Medulla oblongata (tissue), 1 donor: ENCODE data around the gene CCDC192.

ENCODE experiments used
- DNase-seq: peaks from one replicate; pipeline ENCODE4 v3.0.0-alpha.2; 2015; ENCODE audit errors: extremely low spot score

The CCDC192 gene

DNA sequence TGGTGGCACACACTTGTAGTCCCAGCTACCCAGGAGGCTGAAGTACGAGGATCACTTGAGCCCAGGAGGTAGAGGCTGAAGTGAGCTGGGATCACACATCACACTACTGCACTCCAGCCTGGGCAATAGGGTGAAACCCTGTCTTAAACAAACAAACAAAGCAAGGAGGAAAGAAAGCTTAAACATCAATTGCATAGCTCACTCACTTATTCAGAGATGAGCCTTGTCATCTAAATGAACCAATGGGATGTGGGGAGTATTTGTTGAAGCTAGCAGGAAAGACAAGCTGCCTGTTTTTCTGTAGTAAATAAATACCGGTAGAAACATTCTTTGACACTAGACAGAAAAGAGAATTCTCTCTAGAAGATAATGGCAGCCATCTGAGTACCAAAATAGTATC, 219.4 kb downstream of the CCDC192 start:
- no peak for DNase-seq

- DNase-seq: no peak
These were observed 220.8 kb downstream of the CCDC192 start for GRCh38 chr5:127923804-127924570.

DNA sequence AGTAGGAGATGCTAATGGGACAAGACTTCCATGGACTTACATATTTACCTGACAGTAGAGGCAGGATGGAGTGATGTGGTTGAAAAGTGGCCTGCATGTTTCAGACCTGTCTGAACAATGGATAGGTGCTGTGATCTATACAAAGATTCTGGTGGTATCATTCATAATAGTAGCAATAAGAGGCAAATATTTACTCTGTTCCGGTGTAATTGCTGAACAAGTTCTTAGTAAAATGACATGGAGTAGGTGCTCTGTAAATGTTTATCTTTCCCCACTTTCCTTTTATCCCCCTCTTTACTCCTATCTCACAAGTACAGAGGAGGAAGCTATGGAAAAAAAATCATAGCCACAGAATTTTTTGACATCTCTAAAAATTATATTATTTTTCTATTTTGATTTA, 221.4 kb downstream of the CCDC192 start:
- no peak for DNase-seq

GRCh38 chr5:127925916-127926315, 222.7 kb downstream of the CCDC192 start:
- DNase-seq: no peak

DNA sequence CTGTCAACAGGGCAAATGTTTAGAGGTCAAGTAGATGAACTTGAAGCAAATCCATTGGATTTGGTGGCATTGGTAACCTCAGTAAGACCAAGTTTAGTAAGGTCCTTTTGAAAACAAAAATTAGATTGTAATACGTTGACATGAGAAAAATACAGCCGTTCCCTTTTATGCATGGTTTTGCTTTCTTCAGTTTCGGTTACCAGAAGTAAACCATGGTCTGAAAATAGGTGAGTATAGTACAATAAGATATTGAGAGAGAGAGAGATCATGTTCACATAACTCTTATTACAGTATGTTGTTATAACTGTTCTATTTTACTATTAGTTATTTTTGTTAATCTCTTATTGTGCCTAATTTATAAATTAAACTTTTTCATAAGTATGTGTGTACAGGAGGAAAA, 223.8 kb downstream of the CCDC192 start:
- DNase-seq: no peak

DNA sequence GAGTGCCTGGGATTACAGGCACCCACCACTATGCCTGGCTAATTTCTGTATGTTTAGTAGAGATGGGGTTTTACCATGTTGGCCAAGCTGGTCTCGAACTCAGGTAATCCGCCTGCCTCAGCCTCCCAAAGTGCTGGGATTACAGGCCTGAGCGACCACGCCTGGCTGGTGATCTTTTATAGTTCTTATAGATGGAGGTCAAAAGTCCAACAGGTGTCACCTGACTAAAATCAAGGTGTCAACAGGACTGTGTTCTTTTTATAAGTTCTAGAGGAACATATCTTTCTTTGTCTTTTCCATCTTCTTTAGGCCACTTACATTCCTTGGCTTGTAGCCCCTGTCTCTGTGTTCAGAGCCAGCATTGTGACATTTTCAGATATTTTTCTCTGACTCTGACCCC, 224.9 kb downstream of the CCDC192 start:
- DNase-seq: no peak

- DNase-seq: no peak
These were observed 227.1 kb downstream of the CCDC192 start for GRCh38 chr5:127930311-127930710.

DNA sequence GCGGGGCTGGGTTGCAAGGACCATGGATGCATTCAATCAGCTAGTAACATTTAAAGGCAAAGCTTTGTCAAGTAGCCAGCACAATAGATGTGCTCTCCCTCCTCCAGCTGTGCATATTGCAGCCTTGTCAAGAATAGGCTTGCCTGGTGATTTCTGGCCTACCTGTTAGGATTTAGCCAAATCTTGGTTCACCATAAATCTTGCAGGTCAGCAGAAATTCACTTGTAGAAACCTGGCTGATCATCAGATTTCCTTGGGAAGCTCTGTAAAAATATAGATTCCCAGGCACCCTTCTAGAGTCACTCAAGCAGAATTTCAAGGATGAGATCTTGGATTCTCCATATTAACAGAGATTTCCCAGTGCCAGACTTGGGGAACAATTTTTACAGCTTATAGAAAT, 228.2 kb downstream of the CCDC192 start:
- DNase-seq: no peak

GRCh38 chr5:127933348-127933747, 230.2 kb downstream of the CCDC192 start:
- DNase-seq: no peak

DNA sequence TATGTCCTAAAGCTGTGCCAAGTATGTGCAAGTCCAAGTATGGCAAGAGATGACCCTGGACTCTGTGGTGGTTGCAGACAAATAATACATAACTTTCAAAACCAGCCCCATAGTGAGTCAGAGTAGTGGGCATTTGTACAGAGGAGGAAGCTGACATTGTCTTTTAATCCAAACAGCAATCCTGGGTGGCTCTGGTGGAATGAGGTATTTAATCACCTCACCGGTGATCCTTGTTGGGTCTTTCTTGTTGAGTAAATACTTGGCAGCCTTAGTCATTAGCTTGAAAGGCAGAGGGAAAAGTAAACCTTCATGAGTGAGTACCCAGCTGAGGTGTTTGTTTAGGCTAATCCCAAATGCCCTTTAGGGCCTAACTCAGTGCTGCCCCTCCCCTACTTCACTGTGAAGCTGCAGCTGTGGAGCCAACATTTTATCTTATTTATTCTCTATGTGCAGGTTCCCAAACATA, 231.6 kb downstream of the CCDC192 start:
- DNase-seq: no peak

DNA sequence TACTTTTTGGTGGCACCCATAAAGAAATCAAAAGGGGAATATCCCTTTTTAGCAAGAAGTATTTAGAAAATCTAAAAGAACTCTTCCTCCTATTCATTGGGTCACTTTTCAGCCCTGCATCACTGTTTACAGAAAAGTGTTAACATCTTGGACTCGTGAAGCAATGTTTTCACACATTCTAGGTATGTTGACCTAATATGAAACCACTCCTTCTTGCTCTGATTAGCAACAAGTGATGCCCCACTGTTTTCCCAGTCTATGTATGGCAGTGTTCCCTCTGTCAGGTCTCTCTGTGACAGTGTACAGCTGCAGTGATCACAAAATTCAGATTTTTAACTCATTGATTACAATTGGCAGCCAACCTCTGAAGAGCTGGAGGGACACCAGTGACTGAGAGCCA, 232.2 kb downstream of the CCDC192 start:
- DNase-seq: no peak

GRCh38 chr5:127936439-127936972, 233.3 kb downstream of the CCDC192 start:
- no peak for DNase-seq

- DNase-seq: no peak
These were observed 235.6 kb downstream of the CCDC192 start for GRCh38 chr5:127938746-127939145.

DNA sequence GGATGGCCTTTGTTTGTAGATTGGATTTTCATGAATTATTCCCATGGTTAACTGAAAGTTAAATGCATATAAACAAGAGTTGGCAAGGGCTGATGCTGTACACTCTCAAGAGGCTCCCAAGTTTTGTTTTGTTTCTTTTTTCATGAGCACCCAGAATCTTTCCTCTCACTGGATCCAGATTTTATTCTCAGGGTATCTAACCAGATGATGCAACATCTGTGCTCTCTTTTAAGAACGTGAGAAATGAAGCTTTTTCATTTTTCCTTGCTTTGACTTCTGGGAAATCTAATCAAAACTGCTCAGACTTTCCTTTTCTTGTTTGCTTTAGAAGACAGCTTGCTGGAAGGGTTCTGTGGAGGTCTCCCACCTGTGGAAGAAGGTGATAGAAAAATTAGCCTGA, 237.7 kb downstream of the CCDC192 start:
- DNase-seq: no peak

DNA sequence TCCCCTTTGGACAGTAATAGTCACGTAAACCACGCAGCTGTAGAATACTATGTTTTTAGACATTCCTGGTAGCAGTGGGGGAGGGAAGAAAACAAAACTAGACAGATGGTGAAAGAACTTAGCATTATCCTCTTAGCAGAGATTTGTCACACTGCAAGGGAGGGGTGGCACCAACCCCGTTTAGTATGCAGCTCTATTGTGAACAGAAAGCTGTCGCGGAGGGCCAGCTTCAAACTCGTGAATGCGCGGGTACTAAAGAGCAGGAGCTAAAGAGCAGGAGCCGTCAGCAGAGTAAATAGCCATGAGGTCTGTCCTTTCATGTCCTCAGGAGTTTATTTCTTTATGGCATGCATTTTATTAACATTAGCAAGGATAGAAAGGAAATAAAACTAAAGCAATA, 238.5 kb downstream of the CCDC192 start:
- DNase-seq: peak; percentile 50

GRCh38 chr5:127942246-127943060, 239.3 kb downstream of the CCDC192 start:
- DNase-seq: peak; percentile 7

DNA sequence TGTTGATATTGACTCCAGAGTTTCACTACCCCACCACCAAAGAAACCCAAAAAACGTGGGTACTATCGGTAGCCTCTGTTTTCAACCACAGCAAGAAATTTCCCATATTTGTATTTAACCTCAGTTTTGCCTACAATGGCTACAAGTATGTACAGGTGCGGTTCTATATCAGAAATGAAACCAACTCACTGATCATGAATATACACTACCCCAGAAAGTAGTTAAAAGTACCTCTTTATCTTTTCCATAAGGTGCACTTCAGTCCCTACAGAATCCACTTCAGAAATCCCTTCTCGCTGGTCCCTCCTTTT, 239.8 kb downstream of the CCDC192 start:
- no peak for DNase-seq

- DNase-seq: no peak
These were observed 240.9 kb downstream of the CCDC192 start for GRCh38 chr5:127944125-127944524.

DNA sequence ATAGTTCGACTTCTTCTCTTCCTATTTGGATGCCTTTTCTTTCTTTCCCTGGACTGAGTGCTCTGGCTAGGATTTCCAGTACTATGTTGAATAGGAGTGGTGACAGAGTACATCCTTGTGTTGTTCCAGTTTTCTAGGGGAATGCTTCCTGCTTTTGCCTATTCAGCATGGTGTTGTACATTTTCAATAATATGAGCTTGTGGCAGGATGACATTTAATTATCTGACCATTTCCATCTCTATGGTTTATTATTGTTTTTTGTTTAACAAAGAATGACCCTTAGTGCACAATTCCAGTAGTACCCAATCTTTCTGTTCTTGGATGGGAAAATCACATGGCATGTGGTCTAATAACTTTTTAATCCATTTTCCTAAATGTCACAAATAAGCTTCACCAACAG, 244.8 kb downstream of the CCDC192 start:
- no peak for DNase-seq

DNA sequence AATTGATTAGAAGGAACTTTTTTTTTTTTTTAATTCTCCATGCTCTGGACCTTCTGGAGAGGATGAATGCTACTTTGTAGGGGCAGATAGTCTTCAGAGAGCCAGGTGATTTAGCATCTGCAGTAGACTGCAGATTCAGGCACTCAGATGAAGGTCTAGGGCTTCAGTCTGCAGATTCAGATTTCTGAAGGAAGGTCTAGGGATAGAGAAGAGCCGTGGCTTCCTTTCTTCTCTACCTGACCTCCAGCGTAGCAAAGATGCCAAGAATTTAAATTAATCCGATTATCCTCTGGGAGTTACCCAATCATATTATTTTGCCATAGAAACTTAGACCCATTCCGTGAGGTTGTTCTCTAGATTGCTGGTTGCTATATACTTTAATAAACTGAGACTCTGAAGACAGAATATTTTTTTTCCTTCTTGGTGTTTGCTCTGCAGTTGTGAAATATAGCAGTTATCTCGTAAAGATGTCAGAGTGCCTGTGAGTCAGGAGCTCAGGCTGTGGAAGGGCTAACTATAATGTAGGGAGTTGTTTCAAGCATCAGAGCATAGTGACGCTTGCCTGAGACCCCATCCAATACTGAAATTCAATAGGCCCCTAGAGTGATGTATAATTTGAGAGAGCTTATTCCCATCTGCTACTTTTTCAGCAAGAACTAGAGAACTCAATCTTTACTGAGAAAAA, 247.7 kb downstream of the CCDC192 start:
- no peak for DNase-seq

- DNase-seq: no peak
These were observed 248.6 kb downstream of the CCDC192 start for GRCh38 chr5:127951791-127952190.

DNA sequence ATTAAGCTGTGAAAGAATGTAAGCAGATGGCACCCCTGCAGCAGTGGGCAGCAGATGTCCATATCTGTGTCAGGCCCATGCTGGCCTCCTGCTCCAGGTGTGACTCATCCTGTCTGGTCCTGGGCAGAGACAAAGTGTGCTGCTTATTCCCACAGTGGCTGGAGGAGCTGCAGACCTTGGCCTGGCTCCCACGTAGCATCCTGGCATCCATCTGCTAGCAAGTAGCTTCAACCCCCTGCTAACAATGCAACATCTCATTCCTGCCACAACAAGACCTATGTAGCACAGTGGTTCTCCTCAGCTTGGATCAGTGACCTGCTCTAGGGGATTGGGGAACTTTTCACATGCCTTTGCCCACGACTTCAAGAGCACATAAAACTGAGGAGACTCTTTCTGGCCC, 254.0 kb downstream of the CCDC192 start:
- DNase-seq: no peak
